ENCODE results near the gene PTBP3.

GRCh38 chr9:112239284-112239683 is 94.1 kb downstream of the PTBP3 start:
- TF ChIP-seq FOXM1 (IDR thresholded peaks at IDR 0.05; ENCODE audit: borderline replicate concordance) = no peak
- no peak for TF ChIP-seq SP1 (IDR thresholded peaks at IDR 0.05)
- TF ChIP-seq TARDBP (IDR thresholded peaks at IDR 0.05) = no peak
- TF ChIP-seq ELF4 (IDR thresholded peaks at IDR 0.05) = no peak
- TF ChIP-seq SUZ12 (IDR thresholded peaks at IDR 0.05) = no peak
- no peak for TF ChIP-seq LEF1 (IDR thresholded peaks at IDR 0.05; ENCODE audit: borderline replicate concordance)
- TF ChIP-seq ARNT (IDR thresholded peaks at IDR 0.05) = no peak
- no peak for TF ChIP-seq BHLHE40 (IDR thresholded peaks at IDR 0.05; ENCODE audit: borderline replicate concordance)
- no peak for TF ChIP-seq FOXK2 (IDR thresholded peaks at IDR 0.05)

Measured in HEK293T (cell line).